8988T (cell line): ENCODE data around the gene BLOC1S4.
A peak's percentile ranks its signal among the peaks of the same experiment; 100 is the strongest.

Source experiments
- DNase-seq: peaks from one replicate; pipeline ENCODE4 v3.0.0; 2011

The BLOC1S4 gene

GRCh38 chr4:6692806-6693205 lies 23.2 kb upstream of the BLOC1S4 start:
- no peak for DNase-seq

GRCh38 chr4:6693231-6694176 lies 22.5 kb upstream of the BLOC1S4 start, which contains the start of gene S100P:
Gene S100P, plus strand, starts transcription at chr4:6693878. Its CDS starts 55 bp downstream, at chr4:6693933.
- no peak for DNase-seq

GRCh38 chr4:6694177-6694901 lies 21.6 kb upstream of the BLOC1S4 start:
- no peak for DNase-seq

GRCh38 chr4:6695660-6696610 lies 20.0 kb upstream of the BLOC1S4 start:
- DNase-seq, result no peak

- DNase-seq, result no peak
Measured at GRCh38 chr4:6696611-6697010, 19.4 kb upstream of the BLOC1S4 start.

- no peak for DNase-seq
Measured at GRCh38 chr4:6697131-6697530, 18.8 kb upstream of the BLOC1S4 start.

- DNase-seq, result no peak
Measured at GRCh38 chr4:6699388-6699787, 16.6 kb upstream of the BLOC1S4 start.

GRCh38 chr4:6699903-6700302 lies 16.1 kb upstream of the BLOC1S4 start:
- no peak for DNase-seq

GRCh38 chr4:6701371-6701770 lies 14.6 kb upstream of the BLOC1S4 start:
- DNase-seq, result no peak

- no peak for DNase-seq
Measured at GRCh38 chr4:6702761-6703160, 13.2 kb upstream of the BLOC1S4 start.

GRCh38 chr4:6703786-6704185 lies 12.2 kb upstream of the BLOC1S4 start:
- DNase-seq, result no peak

GRCh38 chr4:6705646-6706045 lies 10.3 kb upstream of the BLOC1S4 start:
- DNase-seq, result no peak

GRCh38 chr4:6706173-6706572 lies 9.8 kb upstream of the BLOC1S4 start:
- no peak for DNase-seq

- DNase-seq, result peak; percentile 78
Measured at GRCh38 chr4:6709230-6710114, 6.5 kb upstream of the BLOC1S4 start, which contains the start of gene MRFAP1L1. Gene MRFAP1L1, minus strand, starts transcription at chr4:6709865. Its CDS starts 236 bp downstream, at chr4:6709629.

GRCh38 chr4:6710282-6710681 lies 5.7 kb upstream of the BLOC1S4 start:
- no peak for DNase-seq

- no peak for DNase-seq
Measured at GRCh38 chr4:6710996-6711395, 5.0 kb upstream of the BLOC1S4 start.

- DNase-seq, result no peak
Measured at GRCh38 chr4:6714954-6715353, 1.0 kb upstream of the BLOC1S4 start.

GRCh38 chr4:6715704-6716017 lies 313 bp upstream of the BLOC1S4 start:
- no peak for DNase-seq

- DNase-seq, result no peak
Measured at GRCh38 chr4:6716958-6717655, 1.1 kb downstream of the BLOC1S4 start.

- no peak for DNase-seq
Measured at GRCh38 chr4:6718932-6719610, 3.1 kb downstream of the BLOC1S4 start.
